NCI-H1048 (cell line): Measurements from ENCODE around the gene RNF34.

Experiments
- DNase-seq: peaks from one replicate; lab custom pipeline; 2025; lab: John Stamatoyannopoulos, UW

Gene RNF34

DNA sequence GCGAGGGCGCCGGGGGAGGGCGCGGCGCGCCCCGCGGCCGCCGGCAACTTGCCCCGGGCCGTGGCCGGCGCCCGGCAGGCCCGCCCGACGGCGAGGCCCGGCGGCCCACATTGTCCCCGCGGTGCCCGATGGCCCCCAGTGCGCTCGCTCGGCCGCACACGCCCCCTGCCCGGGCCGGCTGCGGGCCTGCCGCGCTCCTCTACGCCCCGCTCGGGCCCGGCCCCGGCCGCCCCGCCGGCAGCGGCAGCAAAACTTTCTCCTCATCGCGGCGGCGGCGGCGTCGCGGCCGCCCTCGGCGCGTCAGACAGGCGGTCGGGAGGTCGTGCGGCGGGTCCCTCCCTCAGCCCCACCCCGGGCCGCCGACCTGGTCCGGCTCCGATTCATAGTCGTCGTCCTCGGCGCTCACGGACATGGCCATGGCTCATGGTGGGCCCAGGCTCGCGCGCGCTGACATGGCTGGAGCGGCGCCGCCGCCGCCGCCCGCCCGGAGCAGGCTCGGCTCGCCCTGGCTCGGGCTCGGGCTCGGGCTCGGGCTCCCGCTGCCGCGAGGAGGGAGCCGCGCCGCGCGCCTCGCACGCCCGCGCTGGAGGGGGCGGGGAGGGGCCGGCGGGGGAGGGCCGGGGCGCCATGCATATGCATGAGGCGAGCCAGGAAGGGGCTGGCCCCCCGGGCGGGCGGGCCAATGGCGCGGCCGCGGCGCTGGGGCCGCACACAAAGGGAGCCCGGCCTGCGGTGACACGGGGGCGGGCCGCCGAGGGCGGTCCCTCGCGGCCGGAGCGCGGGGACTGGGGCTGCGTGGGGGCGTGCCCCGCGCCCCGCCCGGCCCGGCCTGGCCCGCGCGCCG is 67.1 kb downstream of the RNF34 start:
- DNase-seq = peak; percentile 77

DNA sequence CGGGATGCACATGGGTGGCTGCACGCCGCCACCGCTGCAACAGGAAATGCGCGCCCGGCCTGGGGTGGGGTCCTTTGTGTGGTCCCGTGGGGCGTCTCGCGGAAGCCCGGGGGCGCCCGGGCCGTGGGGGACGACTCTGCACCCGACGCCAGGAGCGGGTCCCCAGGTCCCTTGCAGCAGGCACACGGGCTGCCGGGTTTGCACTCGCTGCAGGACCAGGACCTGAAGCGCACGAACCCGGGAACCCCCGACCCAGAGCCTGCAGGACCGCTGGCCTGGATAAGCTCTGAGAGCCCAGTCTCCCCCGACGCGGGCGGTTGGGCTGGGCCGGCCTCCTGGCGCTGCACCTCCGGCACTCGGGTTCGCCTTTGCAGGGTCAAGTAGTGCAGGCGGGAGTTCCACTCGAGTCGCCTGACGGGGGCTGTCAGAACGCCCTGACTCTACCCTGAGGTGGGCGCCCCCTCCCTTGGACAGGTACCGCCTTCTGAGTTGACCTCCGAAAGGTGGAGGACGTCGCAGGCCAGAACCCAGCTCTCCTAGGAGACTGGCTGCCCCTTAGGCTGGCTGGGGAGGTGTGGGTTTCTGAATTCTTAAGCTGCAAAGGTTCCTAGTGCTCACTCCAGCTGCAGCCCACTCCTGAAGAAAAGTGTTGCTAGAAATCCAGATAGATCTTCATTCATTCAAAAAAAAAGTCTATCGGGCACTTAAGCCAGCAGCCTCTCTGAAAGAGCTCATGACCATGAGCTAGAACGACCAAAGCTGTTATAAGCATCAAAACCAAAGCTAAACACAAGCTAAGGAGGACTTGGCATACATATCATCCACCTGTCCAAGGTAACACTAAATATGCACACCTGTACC is 68.0 kb downstream of the RNF34 start:
- no peak for DNase-seq

GRCh38 chr12:121468499-121468801 is 68.5 kb downstream of the RNF34 start:
- no peak for DNase-seq

DNA sequence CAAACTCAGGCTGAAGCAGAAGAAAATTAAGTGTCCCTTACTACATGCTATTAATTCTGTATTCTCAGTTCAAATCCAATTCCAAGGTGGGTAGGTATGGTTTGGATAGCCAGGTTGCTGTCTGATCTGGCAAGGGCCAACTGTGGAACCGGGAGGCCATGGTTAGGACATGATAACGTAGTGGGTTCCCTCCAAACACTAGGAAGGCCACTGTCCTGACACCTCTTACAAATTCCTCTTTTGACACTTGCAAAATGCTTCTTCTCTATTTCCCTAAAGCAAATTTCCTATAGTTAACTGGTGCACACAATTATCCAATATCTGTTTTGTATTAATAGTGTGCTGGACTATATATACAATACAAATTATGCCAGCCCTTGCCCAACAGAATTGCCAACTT is 70.8 kb downstream of the RNF34 start:
- no peak for DNase-seq

DNA sequence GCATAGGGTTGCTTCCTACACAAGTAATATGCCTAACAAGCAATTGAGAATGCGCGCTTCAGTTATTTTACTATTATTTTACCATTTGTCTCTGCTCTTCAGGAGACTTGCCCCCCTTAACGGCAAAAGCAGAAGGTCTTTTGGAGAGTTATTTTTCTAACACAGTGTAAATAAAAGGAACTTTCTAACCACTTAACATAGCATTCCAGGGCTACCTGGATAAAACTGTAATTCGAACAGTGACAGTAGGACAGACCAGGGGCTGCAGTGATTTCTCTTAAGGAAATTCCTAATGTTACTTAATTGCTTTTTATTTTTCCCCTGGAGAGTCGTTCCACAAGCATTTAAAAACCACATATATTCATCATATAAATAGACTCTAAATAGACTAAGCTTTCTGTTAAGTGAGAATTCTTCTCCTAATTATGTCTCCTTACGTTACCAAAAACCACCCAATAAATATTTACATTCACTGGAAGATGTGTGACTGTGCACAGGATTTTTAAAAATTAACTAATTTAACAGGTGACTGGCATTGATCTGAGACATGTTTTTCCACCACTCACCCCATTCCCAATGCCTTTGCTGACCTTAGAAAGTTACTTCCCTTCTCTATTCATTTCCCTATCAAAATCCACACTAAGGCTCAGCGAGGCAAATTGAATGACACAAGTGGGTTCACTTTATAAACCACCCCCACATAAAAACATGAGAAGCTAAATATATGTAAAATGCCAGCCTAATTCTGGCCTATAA is 72.4 kb downstream of the RNF34 start:
- no peak for DNase-seq
